Suprapubic skin (tissue), 4 donors: ENCODE measurements around the gene C3. TPM values are rescaled to one million over a fixed set of nuclear protein-coding genes. Genes with fewer than 3 reads are reported as not detected.

ENCODE experiments used
- DNase-seq, 2 donors: peaks; one replicate each; pipeline ENCODE4 v3.0.0-alpha.2; 2019; ENCODE audit warnings: low spot score in 2 of 2
- H3K27ac ChIP-seq: fragments of 200-600 bp; sonication (generic); one replicate; pipeline ENCODE4 v1.5.1; 2019
- H3K27me3 ChIP-seq: fragments of 200-600 bp; sonication (generic); one replicate; pipeline ENCODE4 v1.5.1; 2019
- H3K36me3 ChIP-seq: fragments of 200-600 bp; sonication (generic); one replicate; pipeline ENCODE4 v1.5.1; 2019
- H3K4me1 ChIP-seq: fragments of 200-600 bp; sonication (generic); one replicate; pipeline ENCODE4 v1.5.1; 2019
- H3K4me3 ChIP-seq: fragments of 200-600 bp; sonication (generic); one replicate; pipeline ENCODE4 v1.5.1; 2019; ENCODE audit warnings: mild to moderate bottlenecking
- H3K9me3 ChIP-seq: fragments of 200-600 bp; sonication (generic); one replicate; pipeline ENCODE4 v1.5.1; 2019
- CTCF ChIP-seq, 2 donors: fragments of 200-600 bp in 1 of 2; fragments of 450-650 bp in 1 of 2; sonication (generic) in 1 of 2; IDR thresholded peaks; one replicate each; pipeline ENCODE4 v1.5.1; 2016 to 2019; ENCODE audit warnings: antibody characterized with exemption in 2 of 2, mild to moderate bottlenecking in 1 of 2, moderate library complexity in 1 of 2
- EP300 ChIP-seq: sonication (generic); formaldehyde crosslinking; IDR thresholded peaks from one replicate; pipeline ENCODE4 v1.6.1; 2017; ENCODE audit warnings: antibody characterized with exemption
- POLR2A ChIP-seq, 2 donors: fragments of 450-650 bp; IDR thresholded peaks; one replicate each; pipeline ENCODE4 v1.6.1; 2017; ENCODE audit warnings: antibody characterized with exemption in 2 of 2, mild to moderate bottlenecking in 2 of 2, moderate library complexity in 2 of 2
- POLR2AphosphoS5 ChIP-seq, 3 donors: sonication (generic); formaldehyde crosslinking; IDR thresholded peaks; one replicate each; pipeline ENCODE4 v1.6.1; 2017; ENCODE audit warnings: antibody characterized with exemption in 3 of 3
- WGBS: methylation state at CpG from one replicate; pipeline ENCODE4 v1.1.5; 2018; 5-methylcytosine and 5-hydroxymethylcytosine counted together
- total RNA-seq, 4 donors: library from RNA; depleted of rRNA; stranded (reverse); fragments of >200 nt; gene quantifications; one replicate each; pipeline ENCODE4 v1.1.0, GENCODE V29; 2016

C3 gene
- total RNA-seq, 4 donors from 2014 or later, result 55.3 to 109 (median 86.8) TPM

GRCh38 chr19:6721138-6721474, 656 bp upstream of the C3 start:
- no peak overlapping the region for H3K4me3 ChIP-seq
- no peaks in the 10 kb centered on the region for H3K36me3 ChIP-seq
- H3K9me3 ChIP-seq, result no peaks in the 10 kb centered on the region
- H3K27me3 ChIP-seq, result no peaks in the 10 kb centered on the region
- peaks cover 24% of the 10 kb centered on the region for H3K4me1 ChIP-seq
- no peak for DNase-seq
- TF ChIP-seq POLR2A (IDR thresholded peaks at IDR 0.05) (no peak), EP300 (no peak), POLR2AphosphoS5 (IDR thresholded peaks at IDR 0.05) (no peak), CTCF (IDR thresholded peaks at IDR 0.05) (no peak)
- H3K27ac ChIP-seq, result no peak overlapping the region

DNA sequence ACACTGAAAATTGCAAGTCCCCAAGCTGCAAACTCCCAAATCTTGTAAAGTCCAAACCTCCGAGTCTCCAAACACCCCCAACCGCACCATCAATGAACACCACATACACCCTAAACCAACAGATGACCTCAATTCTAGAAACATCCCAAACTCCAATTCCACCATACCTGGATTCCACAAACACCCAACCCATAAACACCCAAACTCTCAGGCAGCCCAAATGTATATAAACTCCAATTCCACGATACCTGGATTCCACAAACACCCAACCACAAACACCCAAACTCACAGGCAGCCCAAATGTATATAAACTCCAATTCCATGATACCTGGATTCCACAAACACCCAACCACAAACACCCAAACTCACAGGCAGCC, 470 bp downstream of the C3 start:
- 82% methylated on average over 3 of the region's 3 CpGs for WGBS
- Histone ChIP-seq H3K9me3 (no peaks in the 10 kb centered on the region), H3K27ac (no peak overlapping the region), H3K36me3 (no peaks in the 10 kb centered on the region), H3K4me1 (peaks cover 24% of the 10 kb centered on the region), H3K27me3 (no peaks in the 10 kb centered on the region), H3K4me3 (peak overlapping the region; percentile 14)
- no peak for DNase-seq
- no peak for TF ChIP-seq EP300
- no peak for TF ChIP-seq CTCF (IDR thresholded peaks at IDR 0.05)
- TF ChIP-seq POLR2A (IDR thresholded peaks at IDR 0.05), result no peak
- TF ChIP-seq POLR2AphosphoS5 (IDR thresholded peaks at IDR 0.05), result no peak

DNA sequence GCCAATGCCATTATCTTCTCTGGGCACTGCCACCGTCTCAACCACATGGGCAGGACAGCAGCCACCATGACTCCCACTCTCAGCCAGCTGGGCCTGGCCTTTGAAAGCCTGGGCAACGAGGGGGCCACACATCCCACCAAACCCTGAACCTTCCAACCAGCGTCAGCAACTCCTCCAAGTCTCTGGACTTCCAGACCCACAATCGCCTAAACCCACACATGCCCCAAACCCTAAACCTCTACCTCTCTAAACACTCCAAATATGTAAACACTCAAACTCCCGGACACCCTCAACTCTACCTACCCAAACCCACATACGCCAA, 949 bp downstream of the C3 start:
- H3K27me3 ChIP-seq, result no peaks in the 10 kb centered on the region
- no peaks in the 10 kb centered on the region for H3K36me3 ChIP-seq
- H3K9me3 ChIP-seq, result no peaks in the 10 kb centered on the region
- 76% methylated on average over 6 of the region's 6 CpGs for WGBS
- no peak for DNase-seq
- H3K27ac ChIP-seq, result no peak overlapping the region
- H3K4me3 ChIP-seq, result peak overlapping the region; percentile 16
- no peak for TF ChIP-seq EP300
- TF ChIP-seq POLR2A (IDR thresholded peaks at IDR 0.05), result no peak
- TF ChIP-seq CTCF (IDR thresholded peaks at IDR 0.05), result no peak
- no peak for TF ChIP-seq POLR2AphosphoS5 (IDR thresholded peaks at IDR 0.05)
- H3K4me1 ChIP-seq, result peaks cover 24% of the 10 kb centered on the region

DNA sequence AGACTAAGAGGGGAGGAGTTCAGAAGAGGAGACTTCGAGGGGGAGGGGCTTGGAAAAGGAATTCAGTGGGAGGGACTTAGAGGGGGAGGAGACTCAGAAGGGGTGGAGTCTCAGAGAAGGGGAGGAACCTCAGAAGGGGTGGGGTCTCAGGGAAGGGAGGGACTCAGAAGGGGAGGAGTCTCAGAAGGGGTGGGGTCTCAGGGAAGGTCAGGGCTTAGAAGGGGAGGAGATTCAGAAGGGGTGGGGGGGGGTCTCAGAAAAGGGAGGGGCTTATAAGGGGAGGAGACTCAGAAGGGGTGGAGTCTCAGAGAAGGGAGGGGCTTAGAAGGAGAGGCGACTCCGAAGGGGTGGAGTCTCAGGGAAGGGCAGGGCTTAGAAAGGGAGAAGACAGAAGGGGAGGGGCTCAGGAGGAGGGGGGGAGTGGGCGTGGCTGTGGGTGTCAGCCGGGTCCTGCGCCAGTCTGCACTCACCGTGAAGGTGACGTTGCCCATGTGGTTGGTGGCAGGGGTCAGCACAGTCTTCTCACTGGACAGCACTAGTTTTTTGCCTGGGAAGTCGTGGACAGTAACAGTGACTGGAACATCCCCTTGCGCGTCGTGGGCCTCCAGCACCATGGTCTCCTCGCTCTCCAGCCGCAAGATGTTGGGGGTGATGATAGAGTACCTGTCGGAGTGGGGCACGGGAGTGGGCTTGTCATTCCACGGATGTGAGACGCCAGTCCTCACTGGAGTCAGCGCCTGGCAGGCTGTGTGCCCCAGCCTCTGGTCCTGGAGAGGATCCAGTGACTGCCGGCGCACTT, 1.5 kb downstream of the C3 start:
- H3K9me3 ChIP-seq, result no peaks in the 10 kb centered on the region
- no peak overlapping the region for H3K27ac ChIP-seq
- no peak for TF ChIP-seq POLR2A (IDR thresholded peaks at IDR 0.05)
- no peak for TF ChIP-seq CTCF (IDR thresholded peaks at IDR 0.05)
- TF ChIP-seq POLR2AphosphoS5 (IDR thresholded peaks at IDR 0.05), result no peak
- no peak for TF ChIP-seq EP300
- H3K36me3 ChIP-seq, result no peaks in the 10 kb centered on the region
- peaks cover 24% of the 10 kb centered on the region for H3K4me1 ChIP-seq
- H3K4me3 ChIP-seq, result peak overlapping the region; percentile 16
- no peaks in the 10 kb centered on the region for H3K27me3 ChIP-seq
- DNase-seq, result peak in 1 of 2 donors; percentile 72
- WGBS, result 74% methylated on average over 13 of the region's 21 CpGs

DNA sequence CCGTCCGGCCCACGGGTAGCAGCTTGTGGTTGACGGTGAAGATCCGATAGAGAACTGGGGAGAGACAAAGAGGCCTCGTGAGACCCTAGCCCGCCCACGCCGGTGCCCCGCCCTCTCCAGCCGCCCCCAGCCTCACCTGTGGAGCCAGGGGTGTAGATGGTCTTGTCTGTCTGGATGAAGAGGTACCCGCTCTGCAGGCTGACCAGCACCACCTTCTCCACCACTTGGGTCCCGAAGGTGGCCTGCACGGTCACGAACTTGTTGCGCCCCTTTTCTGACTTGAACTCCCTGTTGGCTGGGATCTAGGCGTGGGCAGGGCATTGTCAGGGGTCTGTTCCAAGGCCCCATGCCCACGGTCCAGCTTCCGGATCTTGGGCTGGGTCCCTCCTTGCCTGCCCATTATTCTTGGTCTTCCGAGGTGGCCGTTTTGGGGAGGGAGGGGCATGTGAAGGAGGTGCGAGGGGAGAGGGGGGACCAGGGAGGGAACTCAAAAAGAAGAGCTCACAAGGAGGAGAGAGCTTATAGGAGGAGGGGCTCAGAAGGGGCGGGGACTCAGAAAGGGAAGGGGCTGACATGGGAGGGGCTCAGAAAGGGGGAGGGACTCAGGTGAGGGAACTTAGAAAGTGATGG, 2.2 kb downstream of the C3 start:
- 76% methylated on average over 17 of the region's 23 CpGs for WGBS
- peaks cover 17% of the 10 kb centered on the region for H3K4me1 ChIP-seq
- no peak for DNase-seq
- TF ChIP-seq POLR2AphosphoS5 (IDR thresholded peaks at IDR 0.05) (no peak), POLR2A (IDR thresholded peaks at IDR 0.05) (no peak), EP300 (no peak), CTCF (IDR thresholded peaks at IDR 0.05) (no peak)
- H3K27me3 ChIP-seq, result no peaks in the 10 kb centered on the region
- H3K36me3 ChIP-seq, result no peaks in the 10 kb centered on the region
- no peak overlapping the region for H3K27ac ChIP-seq
- no peaks in the 10 kb centered on the region for H3K9me3 ChIP-seq
- no peak overlapping the region for H3K4me3 ChIP-seq
